H9 (cell line): ENCODE measurements around the gene MRPS15. TPM values are rescaled to one million over a fixed set of nuclear protein-coding genes. Genes with fewer than 3 reads are reported as not detected.

Source experiments
- DNase-seq: peaks from one replicate; pipeline ENCODE4 v3.0.0-alpha.2; 2017
- H2AFZ ChIP-seq: one replicate; pipeline ENCODE4 v1.6.1; 2013; ENCODE audit warnings: mild to moderate bottlenecking, low read length, control low read depth, moderate library complexity
- H2AK5ac ChIP-seq: 2 replicates; pipeline ENCODE4 v1.6.1; 2013; ENCODE audit warnings: low read length, control low read depth, mixed read lengths; ENCODE audit not compliant: insufficient read length
- H2BK120ac ChIP-seq: one replicate; pipeline ENCODE4 v1.6.1; 2013; ENCODE audit warnings: low read depth, mild to moderate bottlenecking, low read length, control low read depth, inconsistent platforms; ENCODE audit not compliant: poor library complexity, severe bottlenecking
- H2BK12ac ChIP-seq: 2 replicates; pipeline ENCODE4 v1.6.1; 2013; ENCODE audit warnings: low read length, control low read depth, mixed read lengths, low read depth; ENCODE audit not compliant: insufficient read length
- H2BK15ac ChIP-seq: 2 replicates; pipeline ENCODE4 v1.6.1; 2013; ENCODE audit warnings: low read depth, low read length, control low read depth
- H2BK20ac ChIP-seq: one replicate; pipeline ENCODE4 v1.6.1; 2013; ENCODE audit warnings: low read depth, mild to moderate bottlenecking, low read length, control low read depth, inconsistent platforms; ENCODE audit not compliant: poor library complexity, severe bottlenecking
- H2BK5ac ChIP-seq: 2 replicates; pipeline ENCODE4 v1.6.1; 2013; ENCODE audit warnings: low read length, control low read depth, mixed read lengths; ENCODE audit not compliant: insufficient read length
- H3K14ac ChIP-seq: 2 replicates; pipeline ENCODE4 v1.6.1; 2013; ENCODE audit warnings: low read length, control low read depth; ENCODE audit not compliant: insufficient read depth
- H3K18ac ChIP-seq: 2 replicates; pipeline ENCODE4 v1.6.1; 2013; ENCODE audit warnings: low read depth, mild to moderate bottlenecking, mixed read lengths, low read length, control low read depth; ENCODE audit not compliant: insufficient read length
- H3K23ac ChIP-seq: 2 replicates; pipeline ENCODE4 v1.6.1; 2013; ENCODE audit warnings: low read length, control low read depth, mixed read lengths, low read depth; ENCODE audit not compliant: insufficient read length
- H3K23me2 ChIP-seq: 2 replicates; pipeline ENCODE4 v1.6.1; 2013; ENCODE audit warnings: low read depth, mild to moderate bottlenecking, mixed read lengths, low read length, control low read depth; ENCODE audit not compliant: insufficient read length, poor library complexity, severe bottlenecking
- H3K27ac ChIP-seq: 2 replicates; pipeline ENCODE4 v1.5.1; 2013; ENCODE audit warnings: low read length, control low read depth, mixed read lengths, low read depth; ENCODE audit not compliant: insufficient read length
- H3K27me3 ChIP-seq: 2 replicates; pipeline ENCODE4 v1.6.1; 2013; ENCODE audit warnings: low read length, control low read depth, inconsistent platforms; ENCODE audit not compliant: insufficient read depth
- H3K4ac ChIP-seq: 2 replicates; pipeline ENCODE4 v1.6.1; 2013; ENCODE audit warnings: low read depth, mild to moderate bottlenecking, control low read depth, inconsistent platforms, low read length, moderate library complexity
- H3K4me1 ChIP-seq: 2 replicates; pipeline ENCODE4 v1.6.1; 2013; ENCODE audit warnings: low read length, control low read depth, inconsistent platforms; ENCODE audit not compliant: insufficient read depth
- H3K4me2 ChIP-seq: 2 replicates; pipeline ENCODE4 v1.6.1; 2013; ENCODE audit warnings: low read length, control low read depth, mixed read lengths; ENCODE audit not compliant: insufficient read length, insufficient read depth
- H3K56ac ChIP-seq: 2 replicates; pipeline ENCODE4 v1.6.1; 2013; ENCODE audit warnings: low read depth, mild to moderate bottlenecking, mixed read lengths, low read length, control low read depth; ENCODE audit not compliant: insufficient read length
- H3K79me1 ChIP-seq: 2 replicates; pipeline ENCODE4 v1.6.1; 2013; ENCODE audit warnings: low read depth, mild to moderate bottlenecking, moderate library complexity, low read length, control low read depth, inconsistent platforms; ENCODE audit not compliant: insufficient read depth, poor library complexity, severe bottlenecking
- H3K79me2 ChIP-seq: 2 replicates; pipeline ENCODE4 v1.6.1; 2013; ENCODE audit warnings: low read length, control low read depth, inconsistent platforms; ENCODE audit not compliant: insufficient read depth
- H3K9ac ChIP-seq: 2 replicates; pipeline ENCODE4 v1.6.1; 2013; ENCODE audit warnings: low read length, control low read depth, mixed read lengths; ENCODE audit not compliant: insufficient read length; ENCODE audit errors: extremely low read depth
- H3K9me3 ChIP-seq: one replicate; pipeline ENCODE4 v1.6.1; 2013; ENCODE audit warnings: low read depth, low read length, inconsistent platforms; ENCODE audit not compliant: control insufficient read depth
- H3T11ph ChIP-seq: one replicate; pipeline ENCODE4 v1.6.1; 2013; ENCODE audit warnings: mild to moderate bottlenecking, low read length, control low read depth, inconsistent platforms
- H4K20me1 ChIP-seq: one replicate; pipeline ENCODE4 v1.6.1; 2013; ENCODE audit not compliant: control insufficient read depth, insufficient read length, insufficient read depth
- H4K5ac ChIP-seq: 2 replicates; pipeline ENCODE4 v1.6.1; 2013; ENCODE audit warnings: low read depth, mild to moderate bottlenecking, mixed read lengths, low read length, control low read depth; ENCODE audit not compliant: insufficient read length
- H4K8ac ChIP-seq: replicated peaks from 2 replicates; pipeline ENCODE4 v1.6.1; 2013; ENCODE audit warnings: low read length, control low read depth, mixed read lengths, low read depth; ENCODE audit not compliant: insufficient read length
- H4K91ac ChIP-seq: 2 replicates; pipeline ENCODE4 v1.6.1; 2013; ENCODE audit warnings: low read depth, mild to moderate bottlenecking, moderate library complexity, mixed read lengths, low read length, control low read depth; ENCODE audit not compliant: insufficient read length
- H3K27ac Mint-ChIP-seq, 3 experiments: 2 replicates in 2 of 3; 3 replicates in 1 of 3; pipeline ENCODE4 v1.8.0; 2020 to 2021; ENCODE audit warnings: mixed read lengths in 3 of 3, mild to moderate bottlenecking in 1 of 3, moderate library complexity in 1 of 3
- H3K27me3 Mint-ChIP-seq: 2 replicates; pipeline ENCODE4 v1.8.0; 2021; ENCODE audit warnings: low read depth, mild to moderate bottlenecking, moderate library complexity, mixed read lengths
- H3K36me3 Mint-ChIP-seq, 3 experiments: 2 replicates in 2 of 3; 3 replicates in 1 of 3; pipeline ENCODE4 v1.8.0; 2020 to 2021; ENCODE audit warnings: low read depth in 3 of 3, mixed read lengths in 3 of 3; ENCODE audit not compliant: insufficient read depth in 1 of 3
- H3K4me1 Mint-ChIP-seq, 2 experiments: 2 replicates each; pipeline ENCODE4 v1.8.0; 2020; ENCODE audit warnings: mixed read lengths in 2 of 2
- H3K4me3 Mint-ChIP-seq, 2 experiments: 2 replicates in 1 of 2; 3 replicates in 1 of 2; pipeline ENCODE4 v1.8.0; 2020 to 2021; ENCODE audit warnings: mild to moderate bottlenecking in 2 of 2, mixed read lengths in 2 of 2, moderate library complexity in 1 of 2
- H3K9me3 Mint-ChIP-seq, 2 experiments: 2 replicates in 1 of 2; 3 replicates in 1 of 2; pipeline ENCODE4 v1.8.0; 2020; ENCODE audit warnings: mild to moderate bottlenecking in 2 of 2, mixed read lengths in 2 of 2, moderate library complexity in 1 of 2
- WGBS: extraction: QIAGEN DNeasy Blood & Tissue Kit; methylation state at CpG from one replicate; pipeline ENCODE4 v1.1.7; 2013; ENCODE audit warnings: missing lambda C conversion rate, low lambda C conversion rate, mixed read lengths; ENCODE audit not compliant: insufficient read length; ENCODE audit errors: extremely low coverage; 5-methylcytosine and 5-hydroxymethylcytosine counted together
- total RNA-seq: library from RNA; stranded (reverse); gene quantifications from 2 replicates; pipeline ENCODE4 v1.2.1, GENCODE V29; 2021
- TF ChIP-seq, protein P1 (sequence below): fragments of 200-600 bp; sonication (generic); conservative IDR thresholded peaks from 3 replicates; pipeline ENCODE4 v1.8.0; 2021; ENCODE audit warnings: antibody characterized with exemption, mild to moderate bottlenecking

Gene MRPS15
- total RNA-seq, 1 experiment from 2014 or later = 111 TPM

GRCh38 chr1:36415661-36416326 is 48.4 kb downstream of the MRPS15 start:
- H3K27me3 Mint-ChIP-seq = no peaks in the 10 kb centered on the region; the same call in 1 of the 2 replicates
- H4K8ac ChIP-seq = no peak overlapping the region

More at GRCh38 chr1:36415661-36416326, 48.4 kb downstream of the MRPS15 start:
- H2BK12ac ChIP-seq = no peak overlapping the region
- H3K9me3 ChIP-seq = no peaks in the 10 kb centered on the region
- H3K4me3 Mint-ChIP-seq = no peak overlapping the region; a peak in 1 of 5 replicates
- no peaks in the 10 kb centered on the region for H3K23me2 ChIP-seq
- no peaks in the 10 kb centered on the region for H3K79me2 ChIP-seq
- WGBS = no CpG with 5 or more reads among the region's 15 CpGs
- H3K23ac ChIP-seq = no peak overlapping the region
- H3K27me3 ChIP-seq = no peaks in the 10 kb centered on the region
- H3T11ph ChIP-seq = no peak overlapping the region
- H4K5ac ChIP-seq = no peak overlapping the region
- H3K4me1 ChIP-seq = no peaks in the 10 kb centered on the region
- H3K4ac ChIP-seq = no peak overlapping the region
- H3K9ac ChIP-seq = no peak overlapping the region
- no peak overlapping the region for H2BK120ac ChIP-seq
- H3K27ac ChIP-seq = no peak overlapping the region
- no peaks in the 10 kb centered on the region for H4K20me1 ChIP-seq
- DNase-seq = no peak
- H3K9me3 Mint-ChIP-seq = no peaks in the 10 kb centered on the region; a peak in 1 of 5 replicates
- H3K36me3 Mint-ChIP-seq = peaks cover 0 to 5% (median 4%) of the 10 kb centered on the region in 3 experiments; a peak in 4 of 7 replicates
- no peak overlapping the region for H3K4me2 ChIP-seq
- no peak overlapping the region for H2BK15ac ChIP-seq
- H2AFZ ChIP-seq = no peak overlapping the region
- H3K27ac Mint-ChIP-seq = peak overlapping the region in 1 of 3 experiments; percentile 46; a peak in 1 of 7 replicates
- H3K14ac ChIP-seq = no peak overlapping the region
- H4K91ac ChIP-seq = no peak overlapping the region
- H3K4me1 Mint-ChIP-seq = peaks cover 10 to 17% of the 10 kb centered on the region in 2 experiments
- no peak overlapping the region for H2BK20ac ChIP-seq
- no peak overlapping the region for H3K18ac ChIP-seq
- H2BK5ac ChIP-seq = no peak overlapping the region
- no peaks in the 10 kb centered on the region for H3K79me1 ChIP-seq
- TF ChIP-seq, protein P1, sequence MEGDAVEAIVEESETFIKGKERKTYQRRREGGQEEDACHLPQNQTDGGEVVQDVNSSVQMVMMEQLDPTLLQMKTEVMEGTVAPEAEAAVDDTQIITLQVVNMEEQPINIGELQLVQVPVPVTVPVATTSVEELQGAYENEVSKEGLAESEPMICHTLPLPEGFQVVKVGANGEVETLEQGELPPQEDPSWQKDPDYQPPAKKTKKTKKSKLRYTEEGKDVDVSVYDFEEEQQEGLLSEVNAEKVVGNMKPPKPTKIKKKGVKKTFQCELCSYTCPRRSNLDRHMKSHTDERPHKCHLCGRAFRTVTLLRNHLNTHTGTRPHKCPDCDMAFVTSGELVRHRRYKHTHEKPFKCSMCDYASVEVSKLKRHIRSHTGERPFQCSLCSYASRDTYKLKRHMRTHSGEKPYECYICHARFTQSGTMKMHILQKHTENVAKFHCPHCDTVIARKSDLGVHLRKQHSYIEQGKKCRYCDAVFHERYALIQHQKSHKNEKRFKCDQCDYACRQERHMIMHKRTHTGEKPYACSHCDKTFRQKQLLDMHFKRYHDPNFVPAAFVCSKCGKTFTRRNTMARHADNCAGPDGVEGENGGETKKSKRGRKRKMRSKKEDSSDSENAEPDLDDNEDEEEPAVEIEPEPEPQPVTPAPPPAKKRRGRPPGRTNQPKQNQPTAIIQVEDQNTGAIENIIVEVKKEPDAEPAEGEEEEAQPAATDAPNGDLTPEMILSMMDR = no peak
- H2AK5ac ChIP-seq = no peak overlapping the region
- H3K56ac ChIP-seq = no peak overlapping the region
